Measurements from ENCODE around the gene TXK. TPM values are rescaled to one million over a fixed set of nuclear protein-coding genes. Genes with fewer than 3 reads are reported as not detected.

TXK gene
- total and polyA plus RNA-seq, 2 experiments from 2014 or later, result 0.14 to 0.40 TPM

DNA sequence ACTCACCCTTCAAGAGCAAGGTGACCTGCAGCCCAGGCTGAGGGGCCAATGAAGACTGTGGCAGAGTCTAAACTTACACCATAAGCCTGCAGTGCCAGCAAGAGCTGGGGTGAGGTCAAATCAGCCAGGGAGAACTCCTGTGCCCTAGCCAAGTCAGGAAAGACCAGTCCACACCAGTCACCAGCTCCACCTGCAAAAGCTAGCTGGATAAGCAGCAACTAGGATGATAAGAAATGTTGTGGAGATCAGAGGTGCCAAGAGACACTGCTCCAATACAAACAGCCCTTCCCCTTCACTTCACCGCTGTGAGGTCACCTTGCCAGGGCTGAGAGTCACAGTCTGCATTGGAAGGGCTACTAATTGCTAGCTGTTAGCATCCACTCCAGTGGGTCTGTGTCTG, 86.2 kb downstream of the TXK start (continued):
- TF ChIP-seq, protein P1, sequence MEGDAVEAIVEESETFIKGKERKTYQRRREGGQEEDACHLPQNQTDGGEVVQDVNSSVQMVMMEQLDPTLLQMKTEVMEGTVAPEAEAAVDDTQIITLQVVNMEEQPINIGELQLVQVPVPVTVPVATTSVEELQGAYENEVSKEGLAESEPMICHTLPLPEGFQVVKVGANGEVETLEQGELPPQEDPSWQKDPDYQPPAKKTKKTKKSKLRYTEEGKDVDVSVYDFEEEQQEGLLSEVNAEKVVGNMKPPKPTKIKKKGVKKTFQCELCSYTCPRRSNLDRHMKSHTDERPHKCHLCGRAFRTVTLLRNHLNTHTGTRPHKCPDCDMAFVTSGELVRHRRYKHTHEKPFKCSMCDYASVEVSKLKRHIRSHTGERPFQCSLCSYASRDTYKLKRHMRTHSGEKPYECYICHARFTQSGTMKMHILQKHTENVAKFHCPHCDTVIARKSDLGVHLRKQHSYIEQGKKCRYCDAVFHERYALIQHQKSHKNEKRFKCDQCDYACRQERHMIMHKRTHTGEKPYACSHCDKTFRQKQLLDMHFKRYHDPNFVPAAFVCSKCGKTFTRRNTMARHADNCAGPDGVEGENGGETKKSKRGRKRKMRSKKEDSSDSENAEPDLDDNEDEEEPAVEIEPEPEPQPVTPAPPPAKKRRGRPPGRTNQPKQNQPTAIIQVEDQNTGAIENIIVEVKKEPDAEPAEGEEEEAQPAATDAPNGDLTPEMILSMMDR (conservative IDR thresholded peaks at IDR 0.05; ENCODE audit: low read depth in 2 of 2), result no peak
- TF ChIP-seq NANOG (IDR thresholded peaks at IDR 0.05; ENCODE audit: borderline replicate concordance) (no peak), ZNF331 (CRISPR knock-in tag; IDR thresholded peaks at IDR 0.05; ENCODE audit: low read depth) (no peak), EZH2 (IDR thresholded peaks at IDR 0.05; ENCODE audit: low read depth, unreplicated experiment) (no peak), REST (IDR thresholded peaks at IDR 0.05; ENCODE audit: unreplicated experiment) (no peak)

- Mint-ChIP-seq H3K4me3 (no peak overlapping the region), H3K9me3 (peaks cover 2% of the 10 kb centered on the region; the same call in 1 of the 3 replicates), H3K36me3 (ENCODE audit: low read depth) (no peaks in the 10 kb centered on the region; the same call in 2 of the 3 replicates), H3K27ac (no peak overlapping the region), H3K4me1 (peaks cover 15% of the 10 kb centered on the region), H3K27me3 (ENCODE audit: insufficient read depth, low read depth, poor library complexity) (no peaks in the 10 kb centered on the region)
- Histone ChIP-seq H3K27me3 (ENCODE audit: insufficient read depth) (no peaks in the 10 kb centered on the region), H3K79me2 (replicated peaks; ENCODE audit: insufficient read depth) (no peaks in the 10 kb centered on the region), H3K36me3 (ENCODE audit: insufficient read depth) (no peaks in the 10 kb centered on the region; the same call in 1 of the 2 replicates), H3K4me1 (ENCODE audit: insufficient read depth) (peaks cover 11% of the 10 kb centered on the region; the same call in 1 of the 2 replicates), H3K4me3 (no peak overlapping the region), H3F3A (replicated peaks; ENCODE audit: low read depth) (0 out of 2 replicates have a peak, but pooled peaks cover 5% of the 10 kb centered on the region), H3K9me2 (ENCODE audit: insufficient read depth) (peaks cover 15% of the 10 kb centered on the region), H3K27ac (ENCODE audit: low read depth) (no peak overlapping the region), H2AFZ (no peak overlapping the region), H3K4me2 (no peak overlapping the region), H4K20me1 (replicated peaks; ENCODE audit: insufficient read depth) (no peaks in the 10 kb centered on the region)
- ATAC-seq, result no peak
- no peak for DNase-seq (ENCODE audit: low spot score)
- TF ChIP-seq REST (IDR thresholded peaks at IDR 0.05; ENCODE audit: unreplicated experiment), result no peak
These were observed 86.6 kb downstream of the TXK start for GRCh38 chr4:48047421-48047844.

All from GM23338 (cell line).